Measurements from ENCODE around the gene OTUD7B. TPM values are rescaled to one million over a fixed set of nuclear protein-coding genes. Genes with fewer than 3 reads are reported as not detected.
A peak's percentile ranks its signal among the peaks of the same experiment; 100 is the strongest.

The OTUD7B gene
- total RNA-seq, 4 donors from 2014 or later = 34.1 to 49.6 (median 42.3) TPM

GRCh38 chr1:149914545-149914944 is 96.0 kb downstream of the OTUD7B start:
- Histone ChIP-seq H3K27me3 (no peaks in the 10 kb centered on the region), H3K36me3 (peaks cover 0 to 30% of the 10 kb centered on the region in 2 donors), H3K4me1 (peaks cover 0 to 26% (median 10%) of the 10 kb centered on the region in 3 donors), H3K4me3 (no peak overlapping the region), H3K9me3 (no peaks in the 10 kb centered on the region), H3K27ac (no peak overlapping the region)
- TF ChIP-seq CTCF (IDR thresholded peaks at IDR 0.05) (no peak), POLR2AphosphoS5 (IDR thresholded peaks at IDR 0.05) (no peak), EP300 (IDR thresholded peaks at IDR 0.05) (no peak), POLR2A (IDR thresholded peaks at IDR 0.05) (no peak)
- ATAC-seq = no peak
- WGBS, 2 donors (ENCODE audit: low coverage in 1 of 2) = 82 to 89% methylated on average over 1 of the region's 1 CpG

- H3K27me3 ChIP-seq = no peaks in the 10 kb centered on the region
Observed at GRCh38 chr1:149906570-149907075, 103.9 kb downstream of the OTUD7B start.

GRCh38 chr1:149903836-149904491 is 106.6 kb downstream of the OTUD7B start:
- H3K36me3 ChIP-seq = peaks cover 0 to 39% of the 10 kb centered on the region in 2 donors
- H3K27ac ChIP-seq = no peak overlapping the region
- H3K27me3 ChIP-seq = no peaks in the 10 kb centered on the region
- TF ChIP-seq POLR2AphosphoS5 (IDR thresholded peaks at IDR 0.05) (no peak), EP300 (IDR thresholded peaks at IDR 0.05) (no peak)
- ATAC-seq = no peak
- 90% methylated on average over 2 of the region's 5 CpGs; no CpG with 5 or more reads in 1 of the 2 donors for WGBS, 2 donors (ENCODE audit: low coverage in 1 of 2)
- H3K9me3 ChIP-seq = no peaks in the 10 kb centered on the region
- peaks cover 3 to 13% (median 4%) of the 10 kb centered on the region in 3 donors for H3K4me1 ChIP-seq
- H3K4me3 ChIP-seq = no peak overlapping the region

More at GRCh38 chr1:149906570-149907075, 103.9 kb downstream of the OTUD7B start:
- ATAC-seq = no peak
- Histone ChIP-seq H3K4me3 (no peak overlapping the region), H3K9me3 (no peaks in the 10 kb centered on the region), H3K4me1 (no peaks in the 10 kb centered on the region), H3K36me3 (peaks cover 0 to 61% of the 10 kb centered on the region in 2 donors), H3K27ac (no peak overlapping the region)
- WGBS, 2 donors (ENCODE audit: low coverage in 1 of 2) = 78 to 100% methylated on average over 3 of the region's 10 CpGs
- TF ChIP-seq CTCF (IDR thresholded peaks at IDR 0.05) = no peak
- TF ChIP-seq EP300 (IDR thresholded peaks at IDR 0.05) = no peak
- TF ChIP-seq POLR2A (IDR thresholded peaks at IDR 0.05) = no peak
- no peak for TF ChIP-seq POLR2AphosphoS5 (IDR thresholded peaks at IDR 0.05)

- WGBS, 2 donors (ENCODE audit: low coverage in 1 of 2) = 0 to 4% methylated on average over 1 to 17 of the region's 65 CpGs
- Histone ChIP-seq H3K27ac (peak within 1 kb of the TSS; percentile 85 to 88 (median 87)), H3K4me1 (peaks cover 3 to 13% (median 4%) of the 10 kb centered on the region in 3 donors), H3K36me3 (peaks cover 0 to 2% of the 10 kb centered on the region in 2 donors), H3K9me3 (no peaks in the 10 kb centered on the region), H3K27me3 (no peaks in the 10 kb centered on the region), H3K4me3 (peak within 1 kb of the TSS; percentile 41 to 60)
- ATAC-seq = peak; percentile 100
- TF ChIP-seq POLR2A (IDR thresholded peaks at IDR 0.05) (peak; percentile 68 to 78), CTCF (IDR thresholded peaks at IDR 0.05) (no peak), EP300 (IDR thresholded peaks at IDR 0.05) (no peak), POLR2AphosphoS5 (IDR thresholded peaks at IDR 0.05) (peak; percentile 89)
Observed at GRCh38 chr1:149899460-149900284, 110.9 kb downstream of the OTUD7B start, which contains the start of gene BOLA1. TSS of gene BOLA1 (plus strand) at chr1:149899568. CDS start at chr1:149900060, 492 bp downstream.

GRCh38 chr1:149896575-149896974 is 114.0 kb downstream of the OTUD7B start:
- TF ChIP-seq POLR2AphosphoS5 (IDR thresholded peaks at IDR 0.05) (no peak), CTCF (IDR thresholded peaks at IDR 0.05) (no peak), EP300 (IDR thresholded peaks at IDR 0.05) (no peak), POLR2A (IDR thresholded peaks at IDR 0.05) (no peak)
- Histone ChIP-seq H3K36me3 (no peaks in the 10 kb centered on the region), H3K4me3 (no peak overlapping the region), H3K9me3 (no peaks in the 10 kb centered on the region), H3K27ac (no peak overlapping the region), H3K4me1 (peaks cover 3 to 13% (median 4%) of the 10 kb centered on the region in 3 donors), H3K27me3 (no peaks in the 10 kb centered on the region)
- ATAC-seq = no peak
- 100% methylated on average over 1 to 4 of the region's 4 CpGs for WGBS, 2 donors (ENCODE audit: low coverage in 1 of 2)
